NCI-H2171 treated with DMSO at 0.1 percent for 48 hours (cell line): ENCODE results near the gene NOTUM.

Experiments
- DNase-seq: peaks from one replicate; lab custom pipeline; 2025; lab: John Stamatoyannopoulos, UW

Gene NOTUM

GRCh38 chr17:81961087-81961511, at the start of gene NOTUM:
Gene NOTUM, minus strand, starts transcription at chr17:81961187. Its CDS starts 278 bp downstream, at chr17:81960909.
- peak; percentile 16 for DNase-seq

- no peak for DNase-seq
These were observed 48.4 kb upstream of the NOTUM start for GRCh38 chr17:82009413-82009812.

DNA sequence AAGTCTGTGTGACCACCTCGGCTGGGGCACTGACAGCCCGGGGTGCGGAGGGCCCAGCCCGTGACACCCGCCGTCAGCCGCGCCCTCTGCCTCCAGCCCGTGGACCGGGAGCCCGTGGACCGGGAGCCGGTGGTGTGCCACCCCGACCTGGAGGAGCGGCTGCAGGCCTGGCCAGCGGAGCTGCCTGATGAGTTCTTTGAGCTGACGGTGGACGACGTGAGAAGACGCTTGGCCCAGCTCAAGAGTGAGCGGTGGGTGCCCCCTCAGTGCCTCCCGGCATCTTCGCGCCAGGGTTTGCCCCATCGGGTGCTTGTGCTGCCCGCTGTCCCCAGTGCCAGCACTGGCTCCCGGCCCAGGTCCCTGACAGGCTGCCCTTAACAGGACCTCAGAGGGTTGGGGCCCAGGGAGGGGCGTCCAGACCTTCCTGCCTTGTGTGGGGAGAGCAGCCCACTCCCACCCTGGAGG, 48.0 kb upstream of the NOTUM start:
- no peak for DNase-seq

GRCh38 chr17:82008258-82008940, 47.4 kb upstream of the NOTUM start:
- DNase-seq = no peak

DNA sequence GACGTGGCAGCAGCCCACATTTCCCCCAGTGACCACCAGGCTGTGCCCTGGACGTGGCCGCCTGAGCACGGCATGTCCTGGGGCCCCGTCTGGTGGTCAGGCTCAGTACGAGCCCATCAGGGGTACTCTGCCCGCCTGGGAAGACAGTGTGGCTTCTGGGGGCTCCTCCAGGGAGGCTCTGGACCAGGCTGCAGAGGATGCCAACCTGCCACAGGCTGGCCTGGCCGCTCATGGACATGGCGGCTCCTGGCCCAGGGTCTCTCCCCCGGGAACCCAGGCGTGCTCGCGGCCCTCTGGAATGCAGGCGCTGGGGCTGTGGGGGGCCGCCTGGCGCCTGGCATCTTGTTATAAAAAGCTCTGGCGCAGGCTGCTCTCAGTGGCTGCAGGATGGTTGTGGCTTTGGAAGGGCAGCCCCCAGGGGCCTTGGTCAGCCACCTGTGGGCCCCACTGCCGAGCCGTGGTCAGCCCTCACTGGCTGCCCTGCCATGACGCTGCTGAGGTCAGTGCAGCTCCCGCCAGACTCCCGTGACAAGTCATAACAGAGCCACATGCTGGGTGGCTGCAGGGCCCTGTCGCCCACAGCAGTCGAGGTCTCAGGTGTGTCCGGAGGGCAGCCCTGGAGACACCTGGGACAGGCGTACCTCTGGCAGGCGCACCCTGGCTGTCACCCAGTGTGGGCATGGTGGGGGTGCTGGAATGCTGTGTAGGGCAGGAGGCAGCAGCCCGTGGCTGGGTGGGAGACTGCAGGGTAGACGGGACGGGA, 46.7 kb upstream of the NOTUM start:
- DNase-seq = no peak

DNA sequence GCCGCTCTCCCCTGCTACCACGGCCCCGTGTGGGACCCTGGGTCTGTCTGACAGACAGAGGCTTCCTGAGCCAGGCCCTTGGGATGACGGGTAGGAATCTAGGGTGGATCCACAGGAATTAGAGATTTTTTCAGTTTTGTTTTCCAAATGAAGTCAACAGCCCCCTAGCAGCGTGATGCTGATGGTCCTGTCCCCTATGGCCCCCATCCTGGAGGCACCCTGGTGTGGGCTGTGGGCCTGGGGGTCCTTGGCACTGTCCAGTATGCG, 46.2 kb upstream of the NOTUM start:
- no peak for DNase-seq

GRCh38 chr17:82006468-82007227, 45.7 kb upstream of the NOTUM start:
- no peak for DNase-seq

DNA sequence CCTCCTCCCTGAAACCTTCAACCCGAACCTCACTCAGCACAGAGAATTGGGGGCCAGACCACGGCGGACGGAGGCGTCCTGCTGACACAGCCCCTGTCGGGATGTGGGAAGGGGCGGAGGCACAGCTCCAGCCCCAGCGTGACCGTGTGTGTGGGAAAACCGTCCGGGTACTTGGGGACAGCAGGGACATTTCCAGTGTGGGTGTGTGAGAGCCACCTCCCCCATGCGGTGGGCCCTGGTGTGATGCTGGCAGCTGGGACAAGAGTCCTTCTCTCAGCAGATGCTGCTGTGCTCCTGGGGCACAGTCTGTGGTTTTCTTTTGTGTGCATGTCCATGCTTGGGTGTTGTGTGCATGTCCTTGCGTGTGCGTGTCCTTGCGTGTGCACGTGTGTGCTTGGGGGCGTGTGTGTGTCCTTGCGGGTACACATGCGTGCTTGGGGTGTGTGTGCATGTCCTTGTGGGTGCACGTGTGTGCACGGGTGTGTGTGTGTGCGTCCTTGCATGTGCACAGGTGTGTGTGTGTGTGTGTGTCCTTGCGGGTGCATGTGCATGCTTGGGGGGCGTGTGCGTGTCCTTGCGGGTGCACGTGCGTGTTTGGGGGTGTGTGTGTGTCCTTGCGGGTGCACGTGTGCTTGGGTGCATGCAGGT, 44.8 kb upstream of the NOTUM start:
- no peak for DNase-seq

DNA sequence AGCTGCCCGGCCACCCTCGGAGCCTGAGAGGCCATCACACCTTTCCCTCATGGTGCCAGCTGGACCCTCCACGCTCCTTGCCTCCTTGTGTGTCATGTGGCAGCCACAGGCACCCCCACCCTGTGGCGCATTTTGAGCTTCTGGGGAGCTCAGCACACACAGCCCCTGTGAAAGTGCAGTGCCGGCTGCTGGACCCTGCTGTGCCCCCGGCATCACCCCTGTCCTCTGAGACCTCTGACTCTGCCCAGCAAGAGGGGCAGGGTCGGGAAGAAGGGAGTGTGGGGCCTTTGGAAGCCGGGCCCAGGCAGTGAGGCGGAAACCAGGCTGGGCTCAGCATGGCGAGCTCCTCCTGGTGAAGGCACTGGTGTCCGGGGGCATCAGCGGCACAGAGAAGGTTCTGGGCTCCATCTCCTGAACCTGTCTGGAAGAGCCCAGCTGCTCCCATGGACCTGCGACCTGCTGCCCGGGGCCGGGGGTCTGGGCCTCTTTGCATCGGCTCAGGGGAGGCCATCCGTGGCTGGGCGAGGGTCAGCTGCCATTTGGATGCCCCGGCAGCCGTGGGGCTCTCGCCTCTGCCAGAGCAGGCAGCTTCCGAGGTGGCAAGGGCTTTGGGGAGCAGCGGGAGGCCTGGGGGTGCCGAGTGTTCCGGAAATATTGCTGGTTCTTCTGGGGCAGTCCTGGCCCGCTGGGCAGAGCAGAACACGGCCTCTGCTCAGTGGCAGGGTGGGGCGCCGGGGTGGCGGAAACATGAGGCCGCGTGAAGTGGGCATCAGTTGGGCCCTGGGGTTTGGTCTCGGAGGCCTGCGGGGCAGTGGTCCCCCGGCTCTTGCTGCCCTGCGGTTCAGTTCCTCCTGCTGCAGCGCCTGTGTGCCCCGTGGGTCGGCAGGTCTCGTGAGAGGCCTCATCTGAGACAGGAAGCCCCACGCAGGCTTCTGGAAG, 43.8 kb upstream of the NOTUM start:
- no peak for DNase-seq

- no peak for DNase-seq
These were observed 42.7 kb upstream of the NOTUM start for GRCh38 chr17:82003411-82004381.

- DNase-seq = peak; percentile 50
These were observed 40.6 kb upstream of the NOTUM start for GRCh38 chr17:82001571-82002056.

DNA sequence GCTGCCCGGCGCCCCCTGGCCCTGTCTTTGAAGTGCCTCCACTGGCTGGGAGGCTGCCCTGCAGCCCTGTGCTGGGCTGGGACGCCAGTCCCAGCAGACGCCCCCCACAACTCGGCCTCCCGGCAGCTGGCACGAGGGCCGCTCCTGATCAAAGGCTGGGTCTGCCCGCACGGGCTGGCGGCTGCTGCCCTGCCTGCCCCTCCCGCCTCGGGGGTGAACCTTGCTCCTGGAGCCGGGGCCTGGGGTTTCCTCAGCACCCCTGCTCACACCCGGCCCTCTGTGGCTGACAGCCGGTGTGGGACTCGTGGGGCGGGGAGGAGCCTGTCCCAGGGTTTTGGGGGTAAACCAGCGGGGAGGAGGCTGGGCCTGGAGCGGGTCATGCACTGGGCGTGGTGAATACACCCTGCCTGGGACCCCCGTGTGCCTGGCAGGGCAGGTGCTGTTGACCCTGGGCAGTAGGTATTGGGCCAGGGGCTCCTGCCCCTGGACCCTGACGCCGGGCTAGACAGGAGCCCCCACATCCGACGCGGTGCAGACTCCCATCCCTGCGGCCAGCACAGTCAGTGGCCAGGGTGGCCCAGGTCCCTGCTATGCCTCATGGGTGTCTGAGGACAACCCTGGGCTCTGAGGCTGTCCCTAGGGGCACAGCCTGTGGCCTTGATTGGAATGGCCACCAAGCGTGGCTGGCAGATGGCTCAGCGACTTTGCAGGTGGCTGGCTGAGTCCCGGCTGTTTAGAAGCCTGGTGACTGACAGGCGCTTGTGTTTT, 40.0 kb upstream of the NOTUM start:
- DNase-seq = peak; percentile 74

- DNase-seq = no peak
These were observed 39.2 kb upstream of the NOTUM start for GRCh38 chr17:81999976-82000802.

DNA sequence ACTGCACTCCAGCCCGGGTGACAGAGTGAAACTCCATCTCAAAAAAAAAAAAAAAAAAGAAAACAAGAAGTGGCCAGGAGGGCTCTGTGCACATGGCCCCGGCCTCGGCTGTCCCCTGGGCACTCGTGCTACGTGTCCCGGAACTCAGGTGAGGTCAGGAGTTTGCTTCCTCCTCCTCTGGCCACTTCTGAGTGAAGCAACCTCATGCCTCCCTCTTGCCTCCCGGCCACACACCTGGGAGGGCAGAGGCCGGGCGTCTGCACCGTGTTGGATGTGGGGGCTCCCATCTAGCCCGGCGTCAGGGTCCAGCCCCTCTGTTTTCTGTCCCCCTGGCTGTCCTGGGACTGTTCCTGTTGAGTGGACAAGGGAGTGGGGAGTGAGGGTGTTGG, 38.6 kb upstream of the NOTUM start:
- DNase-seq = no peak

GRCh38 chr17:81998691-81999438, 37.9 kb upstream of the NOTUM start:
- peak; percentile 62 for DNase-seq

DNA sequence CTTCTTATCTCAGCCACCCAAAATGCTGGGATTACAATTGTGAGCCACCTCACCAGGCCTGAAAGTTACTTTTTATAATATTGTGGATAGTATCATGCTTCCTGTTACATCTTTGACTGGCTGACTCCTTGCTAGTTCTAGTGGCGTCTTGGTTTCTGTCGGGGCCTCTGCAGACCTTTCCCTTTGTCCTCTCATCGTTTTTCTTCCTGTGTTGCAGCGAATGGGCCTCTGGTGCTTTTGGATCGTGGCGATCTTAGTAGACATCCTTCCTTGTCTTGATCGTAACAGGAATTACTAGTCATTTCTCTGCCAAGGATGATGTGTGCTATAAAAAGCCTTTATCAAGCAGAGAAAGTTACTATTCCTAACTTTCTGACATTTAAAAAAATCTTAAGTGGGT, 37.2 kb upstream of the NOTUM start:
- DNase-seq = no peak

GRCh38 chr17:81996757-81997441, 35.9 kb upstream of the NOTUM start:
- DNase-seq = no peak
